PC-9 (cell line): ENCODE results near the gene LBR. TPM values are rescaled to one million over a fixed set of nuclear protein-coding genes. Genes with fewer than 3 reads are reported as not detected.

Experiments used
- BruUV-seq: library from RNA; stranded (reverse); fragments of 400-500 nt; replicated peaks from 2 replicates; lab custom pipeline; 2021; lab: Mats Ljungman, UMichigan
- CTCF ChIA-PET: fragments of 300-600 bp; sonication (Branson Sonifier 250); formaldehyde crosslinking; loops from one replicate; lab custom pipeline; 2022; ENCODE audit warnings: antibody characterized with exemption; lab: Charles Lee
- POLR2A ChIA-PET: fragments of 300-600 bp; sonication (Branson Sonifier 250); formaldehyde crosslinking; loops from one replicate; lab custom pipeline; 2022; ENCODE audit warnings: antibody characterized with exemption; ENCODE audit not compliant: unreplicated experiment; lab: Charles Lee
- DNase-seq, 2 experiments: peaks; one replicate each; pipeline versions ENCODE4 v3.0.0 to v3.0.0-alpha.2; 2015 to 2022; ENCODE audit warnings: mixed read lengths in 1 of 2
- H2AFZ ChIP-seq: fragments of 200-600 bp; sonication (generic); 2 replicates; pipeline ENCODE4 v1.8.1; 2017; ENCODE audit warnings: antibody characterized with exemption
- H3F3A ChIP-seq: fragments of 200-600 bp; sonication (generic); 2 replicates; pipeline ENCODE4 v1.8.1; 2017; ENCODE audit warnings: antibody characterized with exemption, mild to moderate bottlenecking, low read depth; ENCODE audit not compliant: insufficient read depth
- H3K27ac ChIP-seq: fragments of 200-600 bp; sonication (generic); 2 replicates; pipeline ENCODE4 v1.6.1; 2016; ENCODE audit warnings: mixed run types
- H3K27me3 ChIP-seq: fragments of 200-600 bp; sonication (generic); 2 replicates; pipeline ENCODE4 v1.6.1; 2016; ENCODE audit warnings: low read depth, mixed run types; ENCODE audit not compliant: insufficient read depth
- H3K36me3 ChIP-seq: fragments of 200-600 bp; sonication (generic); 2 replicates; pipeline ENCODE4 v1.6.1; 2016; ENCODE audit warnings: low read depth, mixed run types
- H3K4me1 ChIP-seq: fragments of 200-600 bp; sonication (generic); replicated peaks from 2 replicates; pipeline ENCODE4 v1.6.1; 2016; ENCODE audit warnings: mixed run types; ENCODE audit not compliant: insufficient read depth
- H3K4me2 ChIP-seq: fragments of 200-600 bp; sonication (generic); 2 replicates; pipeline ENCODE4 v1.6.1; 2017; ENCODE audit warnings: mixed run types
- H3K4me3 ChIP-seq: fragments of 200-600 bp; sonication (generic); 2 replicates; pipeline ENCODE4 v1.6.1; 2016; ENCODE audit warnings: mixed run types
- H3K79me2 ChIP-seq: fragments of 200-600 bp; sonication (generic); 2 replicates; pipeline ENCODE4 v1.6.1; 2017; ENCODE audit warnings: low read depth, mixed run types
- H3K9me2 ChIP-seq: fragments of 200-600 bp; sonication (generic); 2 replicates; pipeline ENCODE4 v1.8.1; 2017; ENCODE audit warnings: mild to moderate bottlenecking; ENCODE audit not compliant: insufficient read depth
- H3K9me3 ChIP-seq: fragments of 200-600 bp; sonication (generic); 2 replicates; pipeline ENCODE4 v1.8.1; 2016; ENCODE audit warnings: low read depth; ENCODE audit not compliant: insufficient read depth
- H4K20me1 ChIP-seq: fragments of 200-600 bp; sonication (generic); 2 replicates; pipeline ENCODE4 v1.8.1; 2017; ENCODE audit not compliant: insufficient read depth
- EZH2 ChIP-seq: fragments of 200-600 bp; sonication (generic); IDR thresholded peaks from 2 replicates; pipeline ENCODE4 v1.8.0; 2017; ENCODE audit warnings: antibody characterized with exemption, low read depth
- intact Hi-C: fragments of 100-400 bp; cut with micrococcal nuclease; formaldehyde crosslinking; loops from one replicate; pipeline ENCODE4 v1.10.0; 2022; ENCODE audit not compliant: unreplicated experiment
- total RNA-seq: library from RNA; stranded (reverse); gene quantifications from 2 replicates; pipeline ENCODE4 v1.2.3, GENCODE V29; 2021
- TF ChIP-seq, protein P1 (sequence below): fragments of 200-600 bp; sonication (generic); conservative IDR thresholded peaks from 2 replicates; pipeline ENCODE4 v1.6.1; 2017; ENCODE audit warnings: mixed run types, antibody characterized with exemption, mild to moderate bottlenecking, moderate library complexity

LBR gene
- total RNA-seq, 1 experiment from 2014 or later: 158 TPM

DNA sequence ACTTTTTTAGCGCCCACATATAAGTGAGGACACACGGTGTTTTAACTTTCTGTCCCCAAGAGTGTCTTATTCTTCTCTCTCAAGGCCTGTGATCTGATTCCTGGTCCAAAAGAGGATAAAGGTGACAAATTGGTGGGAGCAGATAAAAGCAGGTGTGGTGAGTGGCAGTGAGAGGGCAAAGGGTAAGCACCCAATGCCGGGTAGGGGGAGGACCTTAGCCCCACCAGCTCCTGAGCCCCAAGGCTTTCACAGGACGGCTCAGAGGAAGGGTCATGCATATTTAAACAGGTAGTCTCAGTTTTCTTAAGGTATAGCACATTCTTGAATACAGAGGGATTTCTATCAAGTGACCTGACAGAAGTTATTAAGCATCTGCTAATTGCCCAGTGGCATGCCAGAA, 19.6 kb downstream of the LBR start:
- Histone ChIP-seq H3F3A (peaks cover 37% of the 10 kb centered on the region), H3K4me2 (no peak overlapping the region), H3K36me3 (peaks cover 61% of the 10 kb centered on the region), H3K4me3 (no peak overlapping the region), H3K9me2 (no peaks in the 10 kb centered on the region), H3K9me3 (no peaks in the 10 kb centered on the region), H2AFZ (no peak overlapping the region), H3K4me1 (no peaks in the 10 kb centered on the region), H3K27me3 (no peaks in the 10 kb centered on the region), H3K79me2 (peaks cover 38% of the 10 kb centered on the region), H3K27ac (no peak overlapping the region), H4K20me1 (peaks cover 17% of the 10 kb centered on the region)
- POLR2A ChIA-PET: no interaction called here
- DNase-seq: no peak
- intact Hi-C loops: no loop called here
- no peak for TF ChIP-seq EZH2
- TF ChIP-seq, protein P1, sequence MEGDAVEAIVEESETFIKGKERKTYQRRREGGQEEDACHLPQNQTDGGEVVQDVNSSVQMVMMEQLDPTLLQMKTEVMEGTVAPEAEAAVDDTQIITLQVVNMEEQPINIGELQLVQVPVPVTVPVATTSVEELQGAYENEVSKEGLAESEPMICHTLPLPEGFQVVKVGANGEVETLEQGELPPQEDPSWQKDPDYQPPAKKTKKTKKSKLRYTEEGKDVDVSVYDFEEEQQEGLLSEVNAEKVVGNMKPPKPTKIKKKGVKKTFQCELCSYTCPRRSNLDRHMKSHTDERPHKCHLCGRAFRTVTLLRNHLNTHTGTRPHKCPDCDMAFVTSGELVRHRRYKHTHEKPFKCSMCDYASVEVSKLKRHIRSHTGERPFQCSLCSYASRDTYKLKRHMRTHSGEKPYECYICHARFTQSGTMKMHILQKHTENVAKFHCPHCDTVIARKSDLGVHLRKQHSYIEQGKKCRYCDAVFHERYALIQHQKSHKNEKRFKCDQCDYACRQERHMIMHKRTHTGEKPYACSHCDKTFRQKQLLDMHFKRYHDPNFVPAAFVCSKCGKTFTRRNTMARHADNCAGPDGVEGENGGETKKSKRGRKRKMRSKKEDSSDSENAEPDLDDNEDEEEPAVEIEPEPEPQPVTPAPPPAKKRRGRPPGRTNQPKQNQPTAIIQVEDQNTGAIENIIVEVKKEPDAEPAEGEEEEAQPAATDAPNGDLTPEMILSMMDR: no peak
- no TSS peak for BruUV-seq
- CTCF ChIA-PET: no interaction called here

DNA sequence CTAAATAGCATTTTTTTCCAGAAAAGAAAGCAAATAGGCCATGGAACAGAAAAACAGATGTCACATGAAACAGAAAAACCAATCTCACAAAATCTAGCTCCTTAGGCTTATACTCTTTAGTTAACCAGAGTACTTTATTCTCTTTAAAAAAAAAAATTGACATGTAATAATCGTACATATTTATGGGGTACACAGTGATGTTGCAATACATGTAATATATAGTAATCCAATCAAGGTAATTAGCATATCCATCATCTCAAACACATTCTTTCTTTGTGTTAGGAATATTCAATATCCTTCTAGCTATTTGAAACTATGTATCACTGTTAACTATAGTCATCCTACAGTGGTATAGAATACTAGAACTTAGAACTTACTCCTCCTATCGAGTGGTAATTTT, 20.1 kb downstream of the LBR start:
- no peak for DNase-seq
- BruUV-seq: no TSS peak
- Histone ChIP-seq H3K9me2 (no peaks in the 10 kb centered on the region), H3K4me3 (no peak overlapping the region), H3K79me2 (peaks cover 36% of the 10 kb centered on the region), H3K9me3 (no peaks in the 10 kb centered on the region), H3F3A (peaks cover 34% of the 10 kb centered on the region), H3K36me3 (peaks cover 63% of the 10 kb centered on the region), H3K4me1 (no peaks in the 10 kb centered on the region), H4K20me1 (peaks cover 15% of the 10 kb centered on the region), H3K27ac (no peak overlapping the region), H3K4me2 (no peak overlapping the region), H3K27me3 (no peaks in the 10 kb centered on the region), H2AFZ (no peak overlapping the region)
- intact Hi-C loops: no loop called here
- TF ChIP-seq EZH2: no peak
- TF ChIP-seq, protein P1: no peak
- POLR2A ChIA-PET: no interaction called here
- CTCF ChIA-PET: no interaction called here

DNA sequence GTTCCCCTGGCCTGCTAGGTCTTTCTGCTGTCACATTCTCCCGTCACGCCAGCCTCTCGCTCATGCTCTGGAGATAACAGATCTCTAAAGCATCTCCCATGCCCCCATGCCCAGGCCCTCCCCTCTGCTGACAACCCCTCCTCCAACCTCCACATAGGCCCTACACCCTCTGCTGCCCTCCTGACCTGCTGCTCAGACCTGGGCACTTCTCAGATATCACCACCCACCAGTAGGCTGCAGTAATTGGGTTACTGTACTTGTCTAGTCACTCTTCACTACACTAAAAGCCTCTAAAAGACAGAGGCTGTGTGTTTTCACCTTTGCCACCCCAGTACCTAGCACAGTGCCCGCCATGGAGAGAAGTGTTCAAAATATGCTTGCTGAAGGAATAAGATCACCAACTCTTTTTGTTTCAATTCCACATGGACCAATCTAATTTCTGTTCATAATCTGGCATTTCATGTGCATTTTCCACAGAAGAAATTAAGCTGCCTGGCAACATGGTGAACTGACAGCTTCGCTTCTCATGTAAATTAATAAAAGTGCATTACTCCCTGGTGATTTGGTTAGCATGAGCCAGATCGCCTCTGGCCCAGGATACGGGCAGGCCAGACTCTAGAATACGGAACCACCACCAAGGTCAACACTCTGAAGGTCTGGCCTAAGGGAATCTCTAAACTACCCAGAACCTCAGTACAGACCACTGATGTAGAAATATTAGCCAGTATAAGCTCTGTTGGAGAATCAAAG, 20.7 kb downstream of the LBR start:
- no peaks in the 10 kb centered on the region for H3K27me3 ChIP-seq
- no peaks in the 10 kb centered on the region for H3K9me3 ChIP-seq
- peaks cover 63% of the 10 kb centered on the region for H3K36me3 ChIP-seq
- no peak for DNase-seq
- H3K4me1 ChIP-seq: no peaks in the 10 kb centered on the region
- no peak overlapping the region for H2AFZ ChIP-seq
- POLR2A ChIA-PET: no interaction called here
- no TSS peak for BruUV-seq
- peaks cover 30% of the 10 kb centered on the region for H3K79me2 ChIP-seq
- no peak overlapping the region for H3K4me2 ChIP-seq
- H3F3A ChIP-seq: peaks cover 31% of the 10 kb centered on the region
- H4K20me1 ChIP-seq: peaks cover 12% of the 10 kb centered on the region
- no peak overlapping the region for H3K27ac ChIP-seq
- intact Hi-C loops: no loop called here
- CTCF ChIA-PET: no interaction called here
- no peak overlapping the region for H3K4me3 ChIP-seq
- no peak for TF ChIP-seq EZH2
- TF ChIP-seq, protein P1: no peak
- no peaks in the 10 kb centered on the region for H3K9me2 ChIP-seq
